ENCODE data around the gene SARNP.

DNA sequence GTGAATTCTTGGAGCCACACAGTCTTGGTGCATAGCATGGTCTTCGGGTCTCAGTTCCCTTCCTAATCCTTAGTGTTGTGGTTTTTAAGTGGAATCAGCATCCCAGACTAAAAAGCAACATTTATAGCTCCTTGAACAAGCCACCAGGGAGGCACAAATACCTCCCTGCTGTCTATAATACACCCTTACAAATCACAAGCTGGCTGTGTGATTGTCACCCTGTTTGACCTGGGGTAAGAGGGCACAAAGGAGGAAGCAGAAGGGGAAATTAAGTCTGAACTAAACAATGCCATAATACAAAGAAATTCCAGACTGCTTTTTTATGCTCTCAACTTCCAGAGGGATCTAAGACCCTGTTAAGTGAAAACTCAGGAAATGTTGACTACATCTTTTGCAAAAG is 32.9 kb upstream of the SARNP start:
- TF ChIP-seq, protein P1, sequence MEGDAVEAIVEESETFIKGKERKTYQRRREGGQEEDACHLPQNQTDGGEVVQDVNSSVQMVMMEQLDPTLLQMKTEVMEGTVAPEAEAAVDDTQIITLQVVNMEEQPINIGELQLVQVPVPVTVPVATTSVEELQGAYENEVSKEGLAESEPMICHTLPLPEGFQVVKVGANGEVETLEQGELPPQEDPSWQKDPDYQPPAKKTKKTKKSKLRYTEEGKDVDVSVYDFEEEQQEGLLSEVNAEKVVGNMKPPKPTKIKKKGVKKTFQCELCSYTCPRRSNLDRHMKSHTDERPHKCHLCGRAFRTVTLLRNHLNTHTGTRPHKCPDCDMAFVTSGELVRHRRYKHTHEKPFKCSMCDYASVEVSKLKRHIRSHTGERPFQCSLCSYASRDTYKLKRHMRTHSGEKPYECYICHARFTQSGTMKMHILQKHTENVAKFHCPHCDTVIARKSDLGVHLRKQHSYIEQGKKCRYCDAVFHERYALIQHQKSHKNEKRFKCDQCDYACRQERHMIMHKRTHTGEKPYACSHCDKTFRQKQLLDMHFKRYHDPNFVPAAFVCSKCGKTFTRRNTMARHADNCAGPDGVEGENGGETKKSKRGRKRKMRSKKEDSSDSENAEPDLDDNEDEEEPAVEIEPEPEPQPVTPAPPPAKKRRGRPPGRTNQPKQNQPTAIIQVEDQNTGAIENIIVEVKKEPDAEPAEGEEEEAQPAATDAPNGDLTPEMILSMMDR (conservative IDR thresholded peaks at IDR 0.05; ENCODE audit: low read length): no peak
- TF ChIP-seq EZH2phosphoT487 (IDR thresholded peaks at IDR 0.05; ENCODE audit: borderline replicate concordance, low read depth, low read length): no peak
